GM12878 (cell line): ENCODE results near the gene SPSB2. TPM values are rescaled to one million over a fixed set of nuclear protein-coding genes. Genes with fewer than 3 reads are reported as not detected.

Source experiments
- ATAC-seq: fragments of 200-7000 bp; cut with Tn5 transposase; 3 replicates; pipeline ENCODE4 v1.9.1; 2020; ENCODE audit warnings: mild to moderate bottlenecking, moderate library complexity
- BruUV-seq: library from RNA; stranded (reverse); fragments of 400-500 nt; replicated peaks from 2 replicates; lab custom pipeline; 2021; lab: Mats Ljungman, UMichigan
- CTCF ChIA-PET: fragments of 300-600 bp; sonication (Branson Sonifier 250); formaldehyde crosslinking; extraction: SDS; loops from one replicate; lab custom pipeline; 2021; ENCODE audit warnings: inconsistent platforms; lab: Yijun Ruan, JAX
- POLR2A ChIA-PET: fragments of 350-600 bp; formaldehyde crosslinking; extraction: SDS; loops from one replicate; lab custom pipeline; 2021; ENCODE audit warnings: inconsistent platforms; lab: Charles Lee
- RAD21 ChIA-PET: fragments of 300-600 bp; sonication (Branson Sonifier 250); formaldehyde crosslinking; loops from one replicate; lab custom pipeline; 2023; ENCODE audit warnings: antibody characterized with exemption; ENCODE audit not compliant: unreplicated experiment; lab: Charles Lee
- SMC1A ChIA-PET: fragments of 300-600 bp; sonication (Branson Sonifier 250); formaldehyde crosslinking; loops from one replicate; lab custom pipeline; 2023; ENCODE audit not compliant: unreplicated experiment, uncharacterized antibody; lab: Charles Lee
- DNase-seq: peaks from one replicate; pipeline ENCODE4 v3.0.0-alpha.2; 2011; ENCODE audit warnings: low read depth, low spot score
- FAIRE-seq: peaks from 3 replicates; lab custom pipeline; 2011; peaks lifted over from hg19 to GRCh38; lab: Jason Lieb, UNC
- H2AFZ ChIP-seq: 2 replicates; pipeline ENCODE4 v1.6.0; 2011; ENCODE audit warnings: low read depth, low read length, control low read depth; ENCODE audit not compliant: control insufficient read depth
- H3K27ac ChIP-seq: 2 replicates; pipeline ENCODE4 v1.5.1; 2011; ENCODE audit warnings: control low read depth; ENCODE audit not compliant: control insufficient read depth, insufficient read depth
- H3K27me3 ChIP-seq, 2 experiments: replicated peaks in 1 of 2; 2 replicates each; pipeline versions ENCODE4 v1.6.0 to v1.6.1; 2011; ENCODE audit warnings: low read length in 1 of 2; ENCODE audit not compliant: control insufficient read depth in 2 of 2, insufficient read depth in 2 of 2
- H3K36me3 ChIP-seq, 2 experiments: 2 replicates each; pipeline ENCODE4 v1.5.1; 2011; ENCODE audit warnings: low read length in 1 of 2; ENCODE audit not compliant: control insufficient read depth in 2 of 2, insufficient read depth in 2 of 2
- H3K4me1 ChIP-seq: 2 replicates; pipeline ENCODE4 v1.6.1; 2011; ENCODE audit warnings: mild to moderate bottlenecking, low read length, moderate library complexity, mixed read lengths; ENCODE audit not compliant: control insufficient read depth, insufficient read depth
- H3K4me2 ChIP-seq: 2 replicates; pipeline ENCODE4 v1.6.0; 2011; ENCODE audit warnings: control low read depth; ENCODE audit not compliant: control insufficient read depth, insufficient read depth
- H3K4me3 ChIP-seq: fragments of 200-600 bp; sonication (generic); 2 replicates; pipeline ENCODE4 v1.5.1; 2016
- H3K79me2 ChIP-seq: 2 replicates; pipeline ENCODE4 v1.6.0; 2011; ENCODE audit warnings: low read length; ENCODE audit not compliant: control insufficient read depth, insufficient read depth
- H3K9ac ChIP-seq: 2 replicates; pipeline ENCODE4 v1.8.0; 2011; ENCODE audit warnings: low read length, control low read depth, mixed read lengths; ENCODE audit not compliant: control insufficient read depth, insufficient read depth
- H3K9me3 ChIP-seq: replicated peaks from 3 replicates; pipeline ENCODE4 v1.5.1; 2011; ENCODE audit warnings: mild to moderate bottlenecking, low read length; ENCODE audit not compliant: control insufficient read depth, insufficient read depth
- H4K20me1 ChIP-seq: 2 replicates; pipeline ENCODE4 v1.6.0; 2011; ENCODE audit not compliant: control insufficient read depth, insufficient read depth
- BCL11A ChIP-seq: IDR thresholded peaks from 2 replicates; pipeline ENCODE4 v1.6.1; 2011; ENCODE audit warnings: low read depth, low read length
- CHD4 ChIP-seq: fragments of 200-600 bp; sonication (generic); IDR thresholded peaks from 2 replicates; pipeline ENCODE4 v1.6.1; 2016; ENCODE audit warnings: mild to moderate bottlenecking
- CTCF ChIP-seq, 3 experiments: IDR thresholded peaks in 2 of 3; conservative IDR thresholded peaks in 1 of 3; 2 replicates each; pipeline ENCODE4 v1.5.1; 2011; ENCODE audit warnings: low read depth in 3 of 3, low read length in 3 of 3, mild to moderate bottlenecking in 3 of 3, control low read depth in 2 of 3, moderate library complexity in 2 of 3, inconsistent platforms in 1 of 3, mixed read lengths in 1 of 3; ENCODE audit not compliant: control insufficient read depth in 2 of 3, insufficient read depth in 1 of 3; ENCODE audit errors: extremely low read depth in 1 of 3
- HSF1 ChIP-seq: fragments of 150-350 bp; IDR thresholded peaks from 2 replicates; pipeline ENCODE4 v1.6.1; 2014; ENCODE audit warnings: mild to moderate bottlenecking, low read depth, low read length
- NR2C2 ChIP-seq: IDR thresholded peaks from 2 replicates; pipeline ENCODE4 v1.6.1; 2011; ENCODE audit warnings: borderline replicate concordance, low read depth; ENCODE audit not compliant: control insufficient read depth, insufficient read length
- POLR2A ChIP-seq: IDR thresholded peaks from 2 replicates; pipeline ENCODE4 v1.6.1; 2011; ENCODE audit warnings: low read depth, mild to moderate bottlenecking, low read length
- RELA ChIP-seq: fragments of 450-650 bp; IDR thresholded peaks from 2 replicates; pipeline ENCODE4 v1.8.0; 2014; ENCODE audit warnings: borderline replicate concordance; ENCODE audit not compliant: partially characterized antibody
- SREBF1 ChIP-seq: IDR thresholded peaks from 2 replicates; pipeline ENCODE4 v1.6.1; 2012; ENCODE audit warnings: mild to moderate bottlenecking, low read length
- WGBS: methylation state at CpG from one replicate; pipeline ENCODE4 v1.1.6; 2016; ENCODE audit warnings: low lambda C conversion rate; ENCODE audit not compliant: insufficient replicate concordance, insufficient coverage; ENCODE audit errors: missing lambda C conversion rate; 5-methylcytosine and 5-hydroxymethylcytosine counted together
- in situ Hi-C: fragments of 300-500 bp; cut with MboI; formaldehyde crosslinking; loops from 9 replicates; pipeline ENCODE4 v1.14.3; 2018; ENCODE audit warnings: mixed read lengths
- intact Hi-C: fragments of 100-400 bp; cut with micrococcal nuclease; formaldehyde crosslinking; loops from one replicate; pipeline ENCODE4 v1.14.2; 2022; ENCODE audit not compliant: unreplicated experiment
- polyA plus RNA-seq, 11 experiments: library from polyadenylated mRNA; depleted of rRNA in 4 of 11; unstranded in 6 of 11; stranded (reverse) in 5 of 11; fragments of >200 nt; fragmentation: Nextera tagmentation in 4 of 11; fragmentation: Illumina TruSeq in 1 of 11; extraction: Ambion mirVana in 4 of 11; extraction: Trizol in 1 of 11; gene quantifications; 1 replicate in 1 of 11; 2 replicates in 10 of 11; pipeline versions ENCODE4 v1.2.1 to v1.2.3, GENCODE V29; 2011 to 2016; ENCODE audit warnings: inconsistent platforms in 2 of 11, missing spikeins in 2 of 11, low read depth in 1 of 11
- total RNA-seq, 4 experiments: library from RNA; depleted of rRNA in 3 of 4; stranded (reverse); fragments of >200 nt in 3 of 4; fragmentation: Illumina TruSeq in 1 of 4; extraction: Trizol in 1 of 4; gene quantifications; 2 replicates each; pipeline versions ENCODE4 v1.2.1 to v1.2.3, GENCODE V29; 2013 to 2021

The SPSB2 gene
- total and polyA plus RNA-seq, 10 of the 15 experiments (the other 5 are each of a cell fraction or from before 2014, with no cell fraction given), result 0.08 to 5.6 (median 2.7) TPM

GRCh38 chr12:6843118-6843902, 29.8 kb downstream of the SPSB2 start:
- H3K27ac ChIP-seq, result no peak overlapping the region
- peak; percentile 22; the same call in 1 of the 3 replicates for ATAC-seq
- no peak for DNase-seq
- TF ChIP-seq POLR2A, result 0 out of 2 replicates have a peak, but pooled peaks have one; percentile 10
- TF ChIP-seq NR2C2, result no peak
- no peaks in the 10 kb centered on the region for H3K27me3 ChIP-seq
- WGBS, result 48% methylated on average over 16 of the region's 16 CpGs
- BruUV-seq, result no TSS peak
- no peak overlapping the region for H3K9ac ChIP-seq
- CTCF ChIA-PET, result interaction anchor here (1.3 to 3.0 kb wide), 3 partner anchors 8 to 30 kb away, joined by 3 to 16 read pairs (median 5); partner anchors contain the start of gene SPSB2
- no peaks in the 10 kb centered on the region for H4K20me1 ChIP-seq
- intact Hi-C loops, result no loop called here
- in situ Hi-C loops, result no loop called here
- peaks cover 10% of the 10 kb centered on the region for H3K4me1 ChIP-seq
- H2AFZ ChIP-seq, result no peak overlapping the region
- peaks cover 0 to 6% of the 10 kb centered on the region in 2 experiments; a peak in 3 of 4 replicates for H3K36me3 ChIP-seq
- FAIRE-seq, result no peak
- H3K79me2 ChIP-seq, result no peaks in the 10 kb centered on the region
- no peaks in the 10 kb centered on the region for H3K9me3 ChIP-seq
- no peak overlapping the region for H3K4me3 ChIP-seq
- H3K4me2 ChIP-seq, result no peak overlapping the region
- RAD21 ChIA-PET, result interaction anchor here (1.5 kb wide), 1 partner anchor 8 kb away, joined by 3 read pairs; the partner anchor contains the start of genes CDCA3 and USP5
- SMC1A ChIA-PET, result interaction anchor here (1.3 to 5.1 kb wide), 2 partner anchors 7 to 10 kb away, joined by 3 to 22 read pairs; partner anchors contain the start of genes CDCA3 and USP5
- POLR2A ChIA-PET, result interaction anchor here (1.0 to 1.2 kb wide), 2 partner anchors 9 to 44 kb away, joined by 3 read pairs; partner anchors contain the start of gene USP5

DNA sequence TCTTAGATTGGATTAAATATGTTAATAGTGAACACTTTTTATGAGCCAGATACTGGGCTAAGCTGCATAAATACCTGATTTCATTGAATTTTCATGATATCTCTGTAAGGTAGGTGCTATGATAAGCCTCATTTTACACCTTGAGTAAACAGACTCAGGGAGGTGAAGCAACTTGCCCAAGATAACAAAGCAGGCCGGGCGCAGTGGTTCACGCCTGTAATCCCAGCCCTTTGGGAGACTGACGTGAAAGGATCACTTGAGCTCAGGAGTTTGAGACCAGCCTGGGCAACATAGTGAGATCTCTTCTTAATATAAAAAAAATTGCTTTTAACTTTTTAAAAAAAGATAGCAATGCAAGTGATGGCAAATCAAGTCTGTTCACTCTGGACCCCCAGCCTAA, 31.0 kb downstream of the SPSB2 start:
- no peaks in the 10 kb centered on the region for H3K79me2 ChIP-seq
- no peaks in the 10 kb centered on the region; a peak in 2 of 4 replicates for H3K36me3 ChIP-seq
- 70% methylated on average over 4 of the region's 4 CpGs for WGBS
- DNase-seq, result no peak
- H3K4me2 ChIP-seq, result no peak overlapping the region
- no peaks in the 10 kb centered on the region for H3K27me3 ChIP-seq
- ChIA-PET SMC1A (interaction anchor here (5.1 kb wide), 1 partner anchor 9 kb away, joined by 22 read pairs; the partner anchor contains the start of genes CDCA3 and USP5), RAD21 (interaction anchor here (1.5 kb wide), 1 partner anchor 9 kb away, joined by 3 read pairs; the partner anchor contains the start of genes CDCA3 and USP5), CTCF (interaction anchor here (1.0 to 1.9 kb wide), 4 partner anchors 11 to 35 kb away, joined by 3 to 5 read pairs (median 4); no protein-coding TSS in a partner anchor), POLR2A (interaction anchor here (0.9 to 1.4 kb wide), 4 partner anchors 9 to 12 kb away, joined by 3 to 7 read pairs (median 4); partner anchors contain the start of genes CDCA3 and USP5)
- H3K9me3 ChIP-seq, result no peaks in the 10 kb centered on the region
- in situ Hi-C loops, result no loop called here
- no peak overlapping the region for H2AFZ ChIP-seq
- no peak overlapping the region for H3K4me3 ChIP-seq
- FAIRE-seq, result no peak
- intact Hi-C loops, result no loop called here
- no TSS peak for BruUV-seq
- no peaks in the 10 kb centered on the region for H4K20me1 ChIP-seq
- no peak for ATAC-seq
- H3K27ac ChIP-seq, result no peak overlapping the region
- peaks cover 10% of the 10 kb centered on the region for H3K4me1 ChIP-seq
- no peak for TF ChIP-seq CTCF (IDR thresholded peaks at IDR 0.05 in 2 of 3, conservative IDR thresholded peaks at IDR 0.05 in 1 of 3; ENCODE audit: control insufficient read depth in 2 of 3, extremely low read depth in 1 of 3, insufficient read depth in 1 of 3, low read depth in 3 of 3, low read length in 3 of 3)
- no peak for TF ChIP-seq HSF1
- TF ChIP-seq CHD4, result no peak
- TF ChIP-seq SREBF1, result no peak
- no peak for TF ChIP-seq RELA
- no peak for TF ChIP-seq BCL11A
- no peak overlapping the region for H3K9ac ChIP-seq
